ENCODE data around the gene PARN.
"Not testable (repeated sequence)": the region's sequence is repeated elsewhere in the genome, so short reads cannot be mapped to it uniquely, and the experiment has no call there.

Gene PARN

DNA sequence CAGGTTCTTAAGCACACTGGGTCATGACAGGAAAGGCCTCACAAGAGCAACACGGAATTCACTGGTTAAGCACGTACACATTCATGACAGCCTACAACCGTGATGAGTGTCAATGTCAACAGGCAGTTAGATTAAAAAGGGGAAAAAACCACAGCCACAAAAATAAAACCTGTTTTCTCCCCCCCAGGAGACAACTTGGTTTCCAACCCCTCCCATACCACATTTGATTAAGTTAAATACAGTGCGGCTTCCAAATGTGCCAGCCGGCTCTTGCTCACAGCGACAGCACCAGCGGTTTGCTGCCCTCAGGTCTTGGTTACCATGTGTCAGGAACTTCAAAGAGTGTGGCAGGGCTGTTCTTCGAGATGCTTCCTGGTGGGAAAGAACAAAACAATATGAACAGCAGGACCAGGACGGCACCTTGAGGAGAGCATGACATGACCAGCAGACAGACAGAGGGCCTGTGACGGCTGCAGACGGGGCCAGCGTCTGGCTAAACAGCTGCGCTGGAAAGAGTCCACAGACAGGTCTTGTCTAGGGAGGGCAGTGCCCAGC, 193.6 kb downstream of the PARN start:
- Histone ChIP-seq H3K9me3 (ENCODE audit: control insufficient read depth, insufficient read depth, low read length) (no peaks in the 10 kb centered on the region), H3K4me1 (ENCODE audit: control insufficient read depth, low read length) (peaks cover 10% of the 10 kb centered on the region), H3K4me3 (ENCODE audit: low read length) (no peak overlapping the region), H3K27ac (ENCODE audit: low read depth, low read length) (no peak overlapping the region), H3K4me2 (ENCODE audit: low read length) (no peak overlapping the region), H4K20me1 (ENCODE audit: control insufficient read depth, insufficient read depth, low read depth, low read length) (no peaks in the 10 kb centered on the region), H3K79me2 (ENCODE audit: control insufficient read depth, low read length) (no peaks in the 10 kb centered on the region), H3K9me2 (replicated peaks; ENCODE audit: control insufficient read depth, low read length) (no peaks in the 10 kb centered on the region), H3K36me3 (ENCODE audit: control insufficient read depth, low read length) (peaks cover 33% of the 10 kb centered on the region), H3K27me3 (ENCODE audit: control insufficient read depth, low read length) (no peaks in the 10 kb centered on the region), H3F3A (ENCODE audit: control insufficient read depth, insufficient read depth) (no peaks in the 10 kb centered on the region)
- TF ChIP-seq, protein P1, sequence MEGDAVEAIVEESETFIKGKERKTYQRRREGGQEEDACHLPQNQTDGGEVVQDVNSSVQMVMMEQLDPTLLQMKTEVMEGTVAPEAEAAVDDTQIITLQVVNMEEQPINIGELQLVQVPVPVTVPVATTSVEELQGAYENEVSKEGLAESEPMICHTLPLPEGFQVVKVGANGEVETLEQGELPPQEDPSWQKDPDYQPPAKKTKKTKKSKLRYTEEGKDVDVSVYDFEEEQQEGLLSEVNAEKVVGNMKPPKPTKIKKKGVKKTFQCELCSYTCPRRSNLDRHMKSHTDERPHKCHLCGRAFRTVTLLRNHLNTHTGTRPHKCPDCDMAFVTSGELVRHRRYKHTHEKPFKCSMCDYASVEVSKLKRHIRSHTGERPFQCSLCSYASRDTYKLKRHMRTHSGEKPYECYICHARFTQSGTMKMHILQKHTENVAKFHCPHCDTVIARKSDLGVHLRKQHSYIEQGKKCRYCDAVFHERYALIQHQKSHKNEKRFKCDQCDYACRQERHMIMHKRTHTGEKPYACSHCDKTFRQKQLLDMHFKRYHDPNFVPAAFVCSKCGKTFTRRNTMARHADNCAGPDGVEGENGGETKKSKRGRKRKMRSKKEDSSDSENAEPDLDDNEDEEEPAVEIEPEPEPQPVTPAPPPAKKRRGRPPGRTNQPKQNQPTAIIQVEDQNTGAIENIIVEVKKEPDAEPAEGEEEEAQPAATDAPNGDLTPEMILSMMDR (IDR thresholded peaks at IDR 0.05; ENCODE audit: low read depth, low read length, poor library complexity, severe bottlenecking), result no peak
- no peak for TF ChIP-seq EZH2phosphoT487 (IDR thresholded peaks at IDR 0.05; ENCODE audit: borderline replicate concordance, low read length)

DNA sequence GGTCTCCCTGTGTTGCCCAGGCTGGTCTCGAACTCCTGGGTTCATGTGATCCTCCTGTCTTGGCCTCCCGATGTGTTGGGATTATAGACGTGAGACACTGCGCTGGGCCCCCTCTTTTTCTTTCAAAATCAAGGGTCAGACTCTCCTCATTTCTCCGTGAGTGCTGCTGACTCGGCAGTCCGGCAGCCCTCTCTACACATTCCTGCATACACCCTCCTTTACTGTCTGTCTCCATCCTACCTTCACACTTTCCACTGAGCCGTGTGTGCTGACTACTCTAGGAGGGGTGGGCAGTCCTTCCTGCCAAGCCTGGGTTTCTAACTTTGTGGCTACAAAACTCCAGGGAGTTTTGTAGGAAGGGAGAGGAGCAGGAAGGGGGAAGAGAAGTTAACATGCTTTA, 195.2 kb downstream of the PARN start:
- Histone ChIP-seq H3K4me2 (ENCODE audit: low read length) (no peak overlapping the region), H3K27me3 (ENCODE audit: control insufficient read depth, low read length) (no peaks in the 10 kb centered on the region), H3K4me1 (ENCODE audit: control insufficient read depth, low read length) (peaks cover 10% of the 10 kb centered on the region), H3K36me3 (ENCODE audit: control insufficient read depth, low read length) (peaks cover 33% of the 10 kb centered on the region), H3F3A (ENCODE audit: control insufficient read depth, insufficient read depth) (no peaks in the 10 kb centered on the region), H4K20me1 (ENCODE audit: control insufficient read depth, insufficient read depth, low read depth, low read length) (no peaks in the 10 kb centered on the region), H3K9me3 (ENCODE audit: control insufficient read depth, insufficient read depth, low read length) (no peaks in the 10 kb centered on the region), H3K79me2 (ENCODE audit: control insufficient read depth, low read length) (no peaks in the 10 kb centered on the region), H3K4me3 (ENCODE audit: low read length) (no peak overlapping the region), H3K27ac (ENCODE audit: low read depth, low read length) (no peak overlapping the region), H3K9me2 (replicated peaks; ENCODE audit: control insufficient read depth, low read length) (no peaks in the 10 kb centered on the region)
- TF ChIP-seq, protein P1 (IDR thresholded peaks at IDR 0.05; ENCODE audit: low read depth, low read length, poor library complexity, severe bottlenecking), result no peak
- no peak for TF ChIP-seq EZH2phosphoT487 (IDR thresholded peaks at IDR 0.05; ENCODE audit: borderline replicate concordance, low read length)

DNA sequence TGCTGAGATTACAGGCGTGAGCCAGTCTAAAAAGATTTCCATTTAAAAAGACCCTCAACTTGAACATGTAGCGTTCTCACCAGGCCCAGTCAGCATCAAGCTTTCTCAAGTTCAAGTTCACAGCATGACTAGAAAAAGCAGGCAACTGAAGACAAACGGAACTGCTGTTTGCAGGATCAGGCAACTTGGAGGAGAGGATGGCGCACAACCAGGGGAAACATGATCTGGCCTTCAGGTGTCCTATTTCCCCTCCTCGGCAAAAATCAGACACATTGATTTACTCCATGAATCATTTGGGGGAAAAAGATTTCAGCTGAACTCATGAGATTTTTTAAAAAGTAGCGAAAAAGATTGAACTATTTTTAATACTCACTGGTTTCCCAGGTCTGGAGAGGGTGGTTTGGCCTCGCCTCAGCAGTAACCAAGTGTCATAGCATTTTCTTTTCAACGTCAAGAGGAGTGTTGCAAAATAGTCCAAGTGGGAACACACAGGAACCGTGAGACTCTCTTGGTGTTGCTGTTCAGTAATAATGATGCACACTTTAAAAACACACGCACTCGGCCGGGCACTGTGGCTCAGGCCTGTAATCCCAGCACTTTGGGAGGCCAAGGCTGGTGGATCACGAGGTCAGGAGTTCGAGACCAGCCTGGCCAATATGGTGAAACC, 201.0 kb downstream of the PARN start:
- not testable (repeated sequence) for H3K79me2 ChIP-seq (ENCODE audit: control insufficient read depth, low read length); H3K9me2 ChIP-seq (replicated peaks; ENCODE audit: control insufficient read depth, low read length); H3K4me1 ChIP-seq (ENCODE audit: control insufficient read depth, low read length); H3K4me2 ChIP-seq (ENCODE audit: low read length); H3K27ac ChIP-seq (ENCODE audit: low read depth, low read length); H4K20me1 ChIP-seq (ENCODE audit: control insufficient read depth, insufficient read depth, low read depth, low read length); H3K27me3 ChIP-seq (ENCODE audit: control insufficient read depth, low read length); H3K36me3 ChIP-seq (ENCODE audit: control insufficient read depth, low read length); H3K9me3 ChIP-seq (ENCODE audit: control insufficient read depth, insufficient read depth, low read length); H3F3A ChIP-seq (ENCODE audit: control insufficient read depth, insufficient read depth); H3K4me3 ChIP-seq (ENCODE audit: low read length)

DNA sequence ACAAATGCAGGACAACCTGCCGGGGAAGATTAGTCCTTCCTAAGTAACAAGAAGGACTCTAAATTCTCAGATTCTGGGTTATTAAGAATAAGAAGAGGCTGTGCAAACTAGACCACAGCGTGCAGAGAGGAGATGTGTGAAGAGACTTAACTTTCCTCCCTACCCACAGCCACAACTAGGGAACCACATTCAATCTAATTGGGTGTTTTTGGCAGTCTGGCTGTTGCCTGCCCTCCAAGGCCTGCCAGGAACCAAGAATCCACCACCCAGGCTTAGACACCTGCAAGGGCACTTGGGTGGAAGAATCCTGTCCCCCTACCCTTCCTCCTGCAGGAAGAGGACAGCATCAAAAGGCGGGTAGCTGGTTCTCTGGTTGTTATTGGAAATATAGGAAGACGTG, 202.0 kb downstream of the PARN start:
- H3K27ac ChIP-seq (ENCODE audit: low read depth, low read length), result no peak overlapping the region
- no peak for TF ChIP-seq EZH2phosphoT487 (IDR thresholded peaks at IDR 0.05; ENCODE audit: borderline replicate concordance, low read length)
- TF ChIP-seq, protein P1 (IDR thresholded peaks at IDR 0.05; ENCODE audit: low read depth, low read length, poor library complexity, severe bottlenecking), result no peak
- no peaks in the 10 kb centered on the region for H4K20me1 ChIP-seq (ENCODE audit: control insufficient read depth, insufficient read depth, low read depth, low read length)
- H3K36me3 ChIP-seq (ENCODE audit: control insufficient read depth, low read length), result peaks cover 3% of the 10 kb centered on the region; the same call in 1 of the 2 replicates
- no peak overlapping the region for H3K4me2 ChIP-seq (ENCODE audit: low read length)
- no peaks in the 10 kb centered on the region for H3K9me3 ChIP-seq (ENCODE audit: control insufficient read depth, insufficient read depth, low read length)
- no peaks in the 10 kb centered on the region for H3F3A ChIP-seq (ENCODE audit: control insufficient read depth, insufficient read depth)
- no peaks in the 10 kb centered on the region for H3K79me2 ChIP-seq (ENCODE audit: control insufficient read depth, low read length)
- no peaks in the 10 kb centered on the region for H3K9me2 ChIP-seq (replicated peaks; ENCODE audit: control insufficient read depth, low read length)
- H3K27me3 ChIP-seq (ENCODE audit: control insufficient read depth, low read length), result no peaks in the 10 kb centered on the region
- H3K4me3 ChIP-seq (ENCODE audit: low read length), result no peak overlapping the region
- no peaks in the 10 kb centered on the region for H3K4me1 ChIP-seq (ENCODE audit: control insufficient read depth, low read length)

Data from DOHH2 (cell line).